Fibroblast of skin of scalp (primary cell): ENCODE measurements around the gene CCDC196.
A peak's percentile ranks its signal among the peaks of the same experiment; 100 is the strongest.
"Not testable (repeated sequence)": the region's sequence is repeated elsewhere in the genome, so short reads cannot be mapped to it uniquely, and the experiment has no call there.

Source experiments
- DNase-seq: peaks from one replicate; pipeline ENCODE4 v3.0.0-alpha.2; 2013

The CCDC196 gene

DNA sequence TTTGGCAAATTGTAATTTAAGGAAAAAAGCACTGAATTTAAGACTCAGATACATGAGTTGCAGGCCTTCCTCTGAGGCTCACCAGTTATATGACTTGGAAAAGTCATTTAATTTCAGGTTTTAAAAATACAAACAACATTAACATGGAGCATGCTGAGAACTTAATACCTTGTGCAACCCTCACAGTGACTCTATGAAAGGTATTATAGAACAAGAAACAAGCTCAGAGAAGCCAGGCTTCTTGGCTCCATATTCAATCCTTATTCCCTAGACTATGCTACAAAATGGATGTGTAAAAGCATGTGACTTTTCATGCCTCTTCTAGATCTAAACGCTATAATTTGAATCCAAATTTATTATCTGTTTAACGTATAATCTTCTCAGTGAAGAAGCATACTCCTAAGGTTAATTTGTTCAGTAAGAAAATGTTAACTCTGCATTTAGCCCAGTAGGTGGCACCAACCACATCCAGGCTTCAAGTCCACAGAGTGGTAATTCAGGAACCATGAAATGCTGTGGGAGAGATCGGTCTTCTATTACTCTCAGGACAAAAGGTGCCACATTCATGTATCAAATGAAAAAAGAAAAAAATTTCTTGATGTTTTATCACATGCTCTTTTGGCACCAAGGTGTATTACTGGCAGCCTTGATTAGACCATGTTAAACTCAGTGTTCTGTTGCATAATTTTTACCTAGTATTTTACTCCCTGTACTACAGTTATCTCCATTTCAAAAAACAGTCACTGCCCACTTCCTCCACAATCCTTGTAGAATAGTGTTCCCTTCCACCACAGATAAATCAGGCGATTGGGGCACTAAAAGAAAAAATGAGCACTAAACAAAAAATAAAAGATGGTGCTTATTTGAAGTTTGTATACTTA is 9.3 kb downstream of the CCDC196 start:
- peak; percentile 56 for DNase-seq

DNA sequence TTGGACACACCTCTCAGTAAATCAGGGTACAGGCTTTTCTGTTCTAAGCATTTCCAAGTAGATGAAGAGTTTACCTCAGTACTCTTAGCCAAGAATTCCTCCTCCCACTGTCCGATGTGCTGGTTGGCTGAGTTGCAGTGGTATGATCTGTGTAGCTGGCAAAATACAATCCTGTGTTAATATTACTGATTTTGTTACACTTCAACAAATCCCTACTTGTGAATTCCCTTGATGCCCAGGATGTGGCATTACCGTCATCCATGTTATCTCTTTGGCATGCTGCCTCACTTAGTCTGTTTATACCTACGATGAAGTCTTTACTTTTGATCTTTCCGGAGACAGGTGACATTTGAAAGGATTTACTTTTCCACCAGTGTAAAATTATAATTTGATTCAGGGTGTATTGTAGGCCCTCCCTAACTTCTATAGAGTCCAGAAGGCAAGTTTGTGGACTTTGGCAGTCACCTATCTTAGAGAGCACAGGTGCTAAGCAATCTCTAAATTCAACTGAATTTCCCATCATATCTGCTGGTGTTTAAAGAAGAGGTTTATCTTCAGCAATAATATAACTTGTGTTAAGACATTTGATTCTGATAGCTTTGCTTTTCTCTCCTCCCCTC is 10.1 kb downstream of the CCDC196 start:
- no peak for DNase-seq

DNA sequence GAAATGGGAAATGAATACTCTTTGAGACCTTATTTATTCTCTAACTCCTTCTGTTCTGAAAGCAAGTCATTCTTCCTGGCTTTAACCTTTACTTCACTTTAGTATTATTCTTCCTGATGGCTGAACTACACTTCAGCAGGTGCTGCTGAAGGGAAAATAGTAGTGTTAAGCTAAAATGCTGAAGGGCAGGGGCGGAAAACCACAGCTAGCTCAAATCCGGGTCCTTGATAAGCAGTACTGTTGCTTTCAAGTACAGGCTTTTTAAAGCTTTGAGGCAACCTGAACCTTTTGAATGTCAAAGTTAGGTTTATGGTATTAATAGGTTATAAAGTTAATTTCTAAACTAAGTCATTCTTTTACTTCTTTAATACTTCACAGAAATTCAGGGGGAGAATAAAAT is 10.7 kb downstream of the CCDC196 start:
- no peak for DNase-seq

DNA sequence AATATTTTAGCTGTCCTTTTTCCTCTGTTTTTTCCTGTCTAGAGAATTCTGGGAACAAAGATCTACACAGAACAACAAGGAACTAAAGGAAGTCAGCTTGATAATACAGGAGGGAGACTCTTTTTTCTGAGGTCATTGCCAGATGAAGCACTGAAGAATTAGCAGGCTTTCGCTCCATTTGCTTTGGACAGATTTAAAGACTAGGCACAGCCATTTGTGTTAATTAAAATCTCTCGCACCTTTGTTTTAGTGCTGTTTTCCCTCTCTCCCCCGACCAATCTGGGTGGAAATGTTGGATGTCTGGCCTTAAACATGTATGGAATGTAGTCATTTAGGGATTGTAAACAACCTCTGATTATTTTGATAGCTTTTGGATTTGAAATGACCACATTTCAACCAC is 12.1 kb downstream of the CCDC196 start:
- DNase-seq: no peak

DNA sequence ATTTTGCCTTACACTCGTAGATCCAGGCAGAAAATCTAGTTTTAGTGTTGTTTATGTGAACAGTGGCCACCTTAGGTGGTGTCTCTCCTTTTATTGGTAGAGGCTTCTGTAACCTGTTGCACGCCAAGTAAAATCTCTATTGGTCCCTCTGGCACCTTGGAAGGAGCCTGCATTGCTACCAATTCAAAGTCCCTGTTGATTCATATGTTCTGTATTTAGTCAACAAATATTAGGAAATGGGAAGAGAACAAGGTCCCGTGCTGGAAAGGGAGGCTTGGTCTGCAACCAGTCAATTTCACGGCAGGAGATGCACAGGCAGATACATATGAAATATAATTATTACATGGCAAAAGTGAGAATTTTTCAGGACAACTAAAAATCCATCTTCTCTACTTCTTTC is 15.4 kb downstream of the CCDC196 start:
- DNase-seq: no peak

DNA sequence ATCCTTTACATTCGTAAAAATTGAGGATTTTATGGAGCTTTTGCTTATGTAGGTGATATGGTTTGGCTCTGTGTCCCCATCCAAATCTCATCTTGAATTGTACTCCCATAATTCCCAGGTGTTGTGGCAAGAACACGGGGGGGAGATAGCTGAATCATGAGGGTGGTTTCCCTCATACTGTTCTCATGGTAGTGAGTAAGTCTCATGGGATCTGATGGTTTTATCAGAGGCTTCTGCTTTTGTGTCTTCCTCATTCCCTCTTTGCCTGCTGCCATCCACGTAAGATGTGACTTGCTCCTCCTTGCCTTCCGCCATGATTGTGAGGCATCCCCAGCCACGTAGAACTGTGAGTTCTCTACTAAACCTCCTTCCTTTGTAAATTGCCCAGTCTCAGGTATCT is 16.7 kb downstream of the CCDC196 start:
- not testable (repeated sequence) for DNase-seq

DNA sequence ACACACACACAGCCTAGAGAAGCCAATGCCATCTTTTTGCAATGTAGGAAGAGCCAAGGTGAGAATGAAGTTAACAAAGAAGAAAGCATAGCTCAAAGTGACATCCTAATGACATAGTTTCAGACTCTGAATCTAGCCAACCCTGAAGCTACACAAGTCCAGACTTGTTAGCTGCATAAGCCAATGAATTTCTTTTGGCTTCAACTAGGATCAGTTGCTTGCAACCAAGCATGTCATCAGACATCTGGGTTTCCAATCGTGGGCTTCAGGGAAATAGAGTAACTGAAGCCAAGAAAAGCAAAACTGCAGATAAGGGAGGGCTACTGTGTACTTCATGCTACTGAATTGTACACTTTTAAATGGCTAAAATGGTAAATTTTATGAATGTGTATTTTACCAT is 17.4 kb downstream of the CCDC196 start:
- no peak for DNase-seq

DNA sequence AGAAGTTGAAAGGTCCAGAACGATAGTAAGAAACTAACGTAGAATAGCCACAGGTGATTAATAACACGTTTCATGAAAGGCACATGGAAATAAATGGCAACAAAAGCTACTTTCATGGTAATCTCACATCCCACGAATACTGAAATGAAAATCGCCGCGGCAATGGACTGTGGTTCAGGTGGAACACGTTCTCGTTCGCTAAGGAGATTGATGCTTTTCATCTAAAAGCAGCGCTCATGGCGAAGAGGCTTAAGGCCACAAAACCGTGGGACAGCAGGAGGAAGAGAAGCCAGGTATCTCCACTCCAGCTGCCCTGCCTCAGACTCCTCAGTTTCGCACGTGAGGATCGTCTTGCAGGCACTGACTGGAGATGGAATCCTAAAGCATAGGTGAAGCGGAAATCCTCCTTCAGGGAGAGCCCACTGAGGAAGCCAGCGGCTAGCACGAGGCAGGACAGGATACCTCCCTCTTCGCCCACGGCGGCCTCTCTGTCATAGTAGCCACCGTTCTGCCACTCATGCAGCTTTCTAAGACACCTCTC is 21.1 kb downstream of the CCDC196 start:
- no peak for DNase-seq

DNA sequence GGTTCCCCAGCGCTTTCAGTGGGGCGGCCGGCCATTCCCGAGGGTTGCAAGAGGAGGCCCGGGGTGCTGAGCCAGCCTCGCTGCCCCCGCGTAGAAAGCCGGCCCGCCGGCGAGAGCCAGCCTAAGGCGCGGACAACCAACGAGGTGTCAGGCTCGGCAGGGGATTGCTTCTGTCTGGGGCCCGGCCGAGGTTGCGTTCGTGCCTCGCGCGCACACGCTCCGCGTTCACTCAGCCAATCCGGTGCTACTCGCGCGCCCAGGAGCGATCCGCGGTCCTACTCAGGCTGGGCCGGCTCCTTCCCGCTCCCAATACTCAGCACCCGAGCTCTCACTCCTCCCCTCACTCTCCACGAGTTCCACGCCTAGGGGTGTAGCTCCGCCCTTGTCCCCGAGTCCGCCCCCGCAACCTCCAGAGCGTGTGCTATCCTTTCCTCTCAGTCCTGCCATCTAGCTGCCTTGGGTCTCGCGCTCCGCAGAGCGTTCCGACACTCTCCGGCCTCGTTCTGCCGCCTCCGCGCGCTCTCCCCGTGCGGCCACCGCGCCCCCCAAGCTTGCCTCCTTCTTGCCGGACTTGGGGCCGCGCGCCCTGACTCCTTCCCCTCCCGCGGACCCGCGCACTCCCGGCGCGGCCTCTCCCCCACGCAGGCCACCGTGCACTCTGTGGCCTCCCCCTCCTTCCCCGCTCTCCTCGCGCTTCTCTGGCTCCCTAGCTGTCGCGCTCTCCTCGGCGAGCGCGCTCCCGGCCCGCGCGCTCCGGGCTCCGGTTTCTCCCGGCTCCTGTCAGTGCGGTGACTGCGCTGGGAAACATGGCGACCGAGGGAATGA is 21.8 kb downstream of the CCDC196 start, which contains the start of gene GPHN:
GPHN (plus strand) TSS at position 426 of the 825 bp plus-strand sequence.
- DNase-seq: peak; percentile 98

DNA sequence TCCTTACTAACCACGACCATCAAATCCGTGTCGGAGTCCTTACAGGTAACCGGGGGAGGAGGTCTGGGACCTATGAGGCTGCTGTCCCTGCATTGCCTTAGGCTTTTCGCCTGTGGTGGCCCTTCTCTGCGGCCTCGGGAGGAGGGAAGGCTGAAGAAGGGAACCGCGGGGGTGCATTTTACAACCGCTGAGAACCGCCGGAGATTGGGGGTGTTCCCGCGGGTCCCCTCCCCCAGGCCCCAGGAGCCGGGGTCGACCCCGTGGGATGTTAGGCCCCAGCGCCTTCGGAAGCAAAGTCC is 22.3 kb downstream of the CCDC196 start:
- no peak for DNase-seq

DNA sequence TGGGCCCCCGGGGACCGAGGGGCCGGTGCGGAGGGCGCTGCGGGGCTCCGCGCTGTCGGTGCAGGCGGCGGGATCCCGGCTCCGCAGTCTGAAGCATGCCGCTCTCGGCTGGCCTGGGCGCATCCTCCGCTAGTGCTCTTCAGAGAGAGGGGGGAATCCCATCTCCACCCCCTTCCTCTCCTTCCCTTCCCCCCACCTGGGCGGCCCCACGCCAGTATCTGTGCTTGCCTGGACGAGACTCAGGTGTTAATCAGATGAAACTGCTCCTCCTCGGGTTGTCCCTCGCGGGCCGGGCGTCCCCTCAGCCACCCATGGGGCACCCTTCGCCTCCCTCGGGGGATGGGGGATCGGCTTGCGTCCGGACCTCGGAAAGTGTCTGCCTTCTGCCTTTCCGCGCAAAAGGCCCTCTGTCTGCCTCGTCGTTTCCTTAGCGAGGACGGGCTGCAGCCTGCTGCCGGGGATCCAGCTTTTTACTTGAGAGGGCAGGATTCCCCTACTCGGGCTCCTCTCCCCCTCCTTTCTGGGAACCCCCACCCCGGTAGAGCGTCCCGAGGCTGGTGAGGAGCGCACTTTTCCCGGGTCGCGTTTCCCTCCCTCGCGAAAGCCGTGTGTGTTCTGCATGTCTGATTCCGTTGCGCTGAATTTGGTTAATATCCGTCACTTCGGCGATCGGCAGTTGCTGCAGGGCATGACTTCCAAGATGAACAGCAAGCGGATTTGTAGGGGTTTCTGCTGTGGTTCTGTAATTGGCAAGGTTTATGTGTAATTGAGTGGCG is 22.9 kb downstream of the CCDC196 start:
- no peak for DNase-seq

DNA sequence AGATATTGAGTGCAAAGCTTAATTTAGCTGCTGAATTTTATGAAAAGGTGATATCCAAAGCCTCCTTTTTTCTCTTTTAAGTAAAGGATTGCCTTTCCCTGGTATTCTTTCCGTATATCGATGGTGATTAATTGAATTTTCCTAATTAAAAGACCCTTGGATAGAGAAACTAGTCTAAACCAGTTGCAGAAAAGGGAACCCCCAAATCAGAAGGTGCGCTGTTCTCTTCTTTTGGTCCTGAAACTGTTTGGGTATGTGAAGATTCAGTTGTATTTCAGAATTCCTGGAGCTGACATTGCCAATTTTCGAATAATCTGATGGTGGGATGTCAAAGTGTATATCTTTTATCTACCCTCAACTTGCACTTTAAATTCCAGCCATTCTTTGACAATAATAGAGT is 23.7 kb downstream of the CCDC196 start:
- no peak for DNase-seq

DNA sequence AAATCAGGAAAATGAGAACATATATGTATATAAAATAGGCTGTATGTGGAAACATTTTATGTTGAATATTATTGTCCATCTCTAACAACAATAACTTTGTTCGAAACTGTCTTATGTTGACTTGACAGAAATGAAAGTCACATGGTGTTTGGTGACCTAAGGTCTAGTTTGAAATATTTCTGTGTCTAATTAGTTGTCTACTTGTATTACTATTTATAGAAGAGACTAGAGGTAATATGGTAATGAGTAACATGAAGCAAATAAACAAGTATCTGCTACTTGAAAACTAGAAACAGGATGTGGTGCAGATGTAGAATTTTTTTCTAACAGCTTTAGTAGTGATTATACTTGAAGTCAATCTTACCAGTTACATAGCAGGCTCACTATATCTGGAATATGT is 25.7 kb downstream of the CCDC196 start:
- DNase-seq: no peak

DNA sequence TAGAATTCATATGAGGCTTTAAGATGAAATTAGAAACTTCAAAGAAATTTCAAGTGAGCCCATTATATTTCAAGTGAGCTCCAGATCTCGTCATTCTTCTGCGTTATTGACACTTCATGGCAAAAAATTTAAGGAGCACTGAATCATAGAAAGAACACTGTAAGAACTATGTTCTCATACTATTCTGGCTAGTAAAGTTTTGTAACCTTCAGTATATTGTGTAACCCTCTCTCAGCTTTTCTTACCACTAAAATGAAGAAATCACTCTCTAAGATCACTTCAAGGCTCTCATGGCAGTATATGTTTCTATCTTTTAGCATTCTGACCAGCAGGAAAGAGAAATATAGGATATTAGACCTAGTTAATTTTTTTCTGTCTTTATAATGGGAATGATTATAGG is 28.0 kb downstream of the CCDC196 start:
- no peak for DNase-seq

DNA sequence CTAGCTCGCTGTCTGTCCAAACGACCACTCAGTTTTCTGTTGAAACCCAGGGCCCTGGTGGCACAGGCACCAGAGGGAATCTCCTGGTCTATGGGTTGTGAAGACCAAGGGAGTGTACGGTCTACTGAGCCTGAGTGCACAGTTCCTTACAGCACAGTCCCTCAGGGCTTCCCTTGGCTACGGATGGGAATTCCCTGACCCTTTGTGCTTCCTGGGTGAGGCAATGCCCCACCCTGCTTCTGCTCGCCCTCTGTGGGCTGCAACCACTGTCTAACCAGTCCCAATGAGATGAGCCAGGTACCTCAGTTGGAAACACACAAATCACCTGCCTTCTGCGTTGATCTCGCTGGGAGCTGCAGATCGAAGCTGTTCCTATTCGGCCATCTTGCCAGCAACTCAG is 44.4 kb downstream of the CCDC196 start:
- no peak for DNase-seq

DNA sequence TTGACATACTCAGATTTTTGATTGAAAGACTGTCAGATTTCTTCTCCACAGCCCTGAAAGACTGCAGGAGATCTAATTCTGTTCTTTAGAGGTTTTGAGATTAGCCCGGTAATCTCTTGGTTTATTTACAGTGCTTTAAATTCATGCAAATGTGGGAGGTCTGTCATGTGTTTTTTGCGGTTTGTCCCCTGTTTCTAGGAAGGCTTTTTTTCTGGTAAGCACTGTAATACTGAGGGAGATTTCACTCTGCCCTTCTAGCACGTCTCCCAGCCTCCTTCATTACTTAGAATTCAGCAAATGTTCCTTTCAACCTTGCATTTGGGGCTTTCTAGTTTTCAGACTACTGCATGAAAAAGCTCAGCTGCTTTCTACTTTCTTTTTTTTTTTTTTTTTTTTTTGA is 52.9 kb downstream of the CCDC196 start:
- no peak for DNase-seq

DNA sequence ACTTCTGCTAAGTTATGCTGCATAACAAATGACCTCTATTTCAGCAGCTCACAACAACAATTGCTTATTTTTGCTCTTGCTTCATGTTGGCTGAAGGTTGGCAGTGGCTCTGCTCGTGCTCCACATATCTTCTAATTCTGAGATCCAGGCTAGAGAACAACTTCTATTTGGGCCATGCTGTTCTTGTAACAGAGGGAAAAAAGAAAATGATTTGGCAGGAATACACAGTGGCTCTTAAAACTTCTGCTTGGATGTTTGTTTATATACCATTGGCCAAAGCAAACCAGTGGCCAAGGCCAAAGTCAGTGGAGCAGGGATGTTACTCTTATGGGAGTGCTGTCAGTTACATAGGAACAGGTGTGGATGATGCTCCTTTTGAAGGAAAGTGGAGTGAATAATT is 53.9 kb downstream of the CCDC196 start:
- no peak for DNase-seq

DNA sequence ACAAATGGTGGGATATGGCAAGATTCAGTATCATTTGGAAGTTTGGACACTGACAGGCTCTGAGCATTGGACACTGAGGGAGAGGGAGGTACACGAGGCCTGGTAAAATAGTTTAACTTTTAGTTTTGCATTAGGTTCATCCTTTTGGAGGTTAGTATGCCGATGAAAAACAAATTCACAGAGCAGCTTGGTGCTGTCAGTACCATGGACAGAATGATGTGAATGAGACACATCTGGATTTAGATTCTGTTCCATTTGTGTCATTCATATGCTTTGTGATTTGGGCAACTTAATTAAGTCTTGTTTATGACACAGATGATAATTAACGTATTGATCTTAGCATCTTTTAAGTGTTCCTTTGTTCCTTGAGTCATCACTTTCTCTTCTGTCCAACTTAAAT is 55.5 kb downstream of the CCDC196 start:
- no peak for DNase-seq

DNA sequence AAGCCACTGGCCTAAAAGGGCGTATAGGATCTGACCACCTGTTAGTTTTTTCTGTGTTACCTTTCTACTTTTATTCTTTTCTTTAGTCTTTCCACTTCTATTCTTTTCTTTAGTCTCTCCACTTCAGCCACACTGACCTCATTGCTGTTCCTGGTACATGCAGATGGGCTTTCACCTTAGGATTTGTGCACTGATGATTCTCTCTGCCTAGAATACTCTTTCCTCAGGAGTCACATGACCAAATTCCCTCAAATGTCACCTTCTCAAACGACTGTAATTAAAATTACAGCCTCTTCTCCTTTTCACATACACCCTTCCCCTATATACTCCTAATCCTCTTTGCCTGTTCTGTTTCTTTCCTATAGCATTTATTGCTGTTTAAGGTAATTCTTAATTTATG is 57.8 kb downstream of the CCDC196 start:
- no peak for DNase-seq

DNA sequence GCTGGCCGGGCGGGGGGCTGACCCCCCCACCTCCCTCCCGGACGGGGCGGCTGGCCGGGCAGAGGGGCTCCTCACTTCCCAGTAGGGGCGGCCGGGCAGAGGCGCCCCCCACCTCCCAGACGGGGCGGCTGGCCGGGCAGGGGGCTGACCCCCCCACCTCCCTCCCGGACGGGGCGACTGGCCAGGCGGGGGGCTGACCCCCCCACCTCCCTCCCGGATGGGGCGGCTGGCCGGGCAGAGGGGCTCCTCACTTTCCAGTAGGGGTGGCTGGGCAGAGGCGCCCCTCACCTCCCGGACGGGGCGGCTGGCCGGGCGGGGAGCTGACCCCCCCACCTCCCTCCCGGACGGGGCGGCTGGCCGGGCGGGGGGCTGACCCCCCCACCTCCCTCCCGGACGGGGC is 59.0 kb downstream of the CCDC196 start:
- DNase-seq: not testable (repeated sequence)

DNA sequence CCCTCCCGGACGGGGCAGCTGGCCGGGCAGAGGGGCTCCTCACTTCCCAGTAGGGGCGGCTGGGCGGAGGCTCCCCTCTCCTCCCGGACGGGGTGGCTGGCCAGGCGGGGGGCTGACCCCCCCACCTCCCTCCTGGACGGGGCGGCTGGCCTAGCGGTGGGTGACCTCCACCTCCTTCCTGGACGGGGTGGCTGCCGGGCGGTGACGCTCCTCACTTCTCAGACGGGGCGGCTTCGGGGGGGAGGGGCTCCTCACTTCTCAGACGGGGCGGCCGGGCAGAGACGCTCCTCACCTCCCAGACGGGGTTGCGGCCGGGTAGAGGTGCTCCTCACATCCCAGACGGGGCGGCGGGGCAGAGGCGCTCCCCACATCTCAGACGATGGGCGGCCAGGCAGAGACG is 59.6 kb downstream of the CCDC196 start:
- DNase-seq: not testable (repeated sequence)
